Measurements from ENCODE around the gene MTERF4.

- TF ChIP-seq CTCF (IDR thresholded peaks at IDR 0.05) (no peak), POLR2A (IDR thresholded peaks at IDR 0.05) (no peak)
Measured at GRCh38 chr2:241149675-241149924, 47.5 kb upstream of the MTERF4 start.
